AG10803 (cell line): ENCODE measurements around the gene ADD3.

Experiments used
- DNase-seq: peaks from one replicate; pipeline ENCODE4 v3.0.0; 2010; ENCODE audit warnings: low read depth
- H3K4me3 ChIP-seq: 2 replicates; pipeline ENCODE4 v1.5.1; 2011; ENCODE audit warnings: mild to moderate bottlenecking, low read length, control low read depth
- CTCF ChIP-seq: conservative IDR thresholded peaks from 2 replicates; pipeline ENCODE4 v1.5.1; 2011; ENCODE audit warnings: mild to moderate bottlenecking, low read length, control low read depth, inconsistent platforms

Gene ADD3

GRCh38 chr10:110151971-110152370, 144.2 kb downstream of the ADD3 start:
- no peak for DNase-seq
- TF ChIP-seq CTCF = no peak

GRCh38 chr10:110153396-110153795, 145.6 kb downstream of the ADD3 start:
- no peak for TF ChIP-seq CTCF
- DNase-seq = no peak

More at GRCh38 chr10:110151971-110152370, 144.2 kb downstream of the ADD3 start:
- H3K4me3 ChIP-seq = no peak overlapping the region

GRCh38 chr10:110156046-110156445, 148.3 kb downstream of the ADD3 start:
- no peak for DNase-seq
- TF ChIP-seq CTCF = no peak
- no peak overlapping the region for H3K4me3 ChIP-seq

More at GRCh38 chr10:110153396-110153795, 145.6 kb downstream of the ADD3 start:
- H3K4me3 ChIP-seq = no peak overlapping the region

- no peak for DNase-seq
- H3K4me3 ChIP-seq = no peak overlapping the region
- TF ChIP-seq CTCF = no peak
Measured at GRCh38 chr10:110158051-110159005, 150.5 kb downstream of the ADD3 start.

- H3K4me3 ChIP-seq = no peak overlapping the region
- DNase-seq = no peak
- TF ChIP-seq CTCF = no peak
Measured at GRCh38 chr10:110160081-110160480, 152.3 kb downstream of the ADD3 start.

- TF ChIP-seq CTCF = no peak
- no peak for DNase-seq
- H3K4me3 ChIP-seq = no peak overlapping the region
Measured at GRCh38 chr10:110160522-110160921, 152.7 kb downstream of the ADD3 start.

GRCh38 chr10:110162741-110163145, 155.0 kb downstream of the ADD3 start:
- DNase-seq = no peak
- TF ChIP-seq CTCF = no peak
- H3K4me3 ChIP-seq = no peak overlapping the region
